ENCODE measurements around the gene TPRX2. TPM values are rescaled to one million over a fixed set of nuclear protein-coding genes. Genes with fewer than 3 reads are reported as not detected.
"Not testable (repeated sequence)": the region's sequence is repeated elsewhere in the genome, so short reads cannot be mapped to it uniquely, and the experiment has no call there.

The TPRX2 gene
- total RNA-seq, 1 donor = not detected

- no peak for TF ChIP-seq CTCF (IDR thresholded peaks at IDR 0.05; ENCODE audit: insufficient read depth, low read depth, low read length)
- no peak overlapping the region for H3K4me3 ChIP-seq (ENCODE audit: low read depth, low read length)
- no peak for DNase-seq (ENCODE audit: low read depth)
Observed at GRCh38 chr19:47896773-47897172, 37.7 kb downstream of the TPRX2 start.

- no peak overlapping the region for H3K4me3 ChIP-seq (ENCODE audit: low read depth, low read length)
- TF ChIP-seq CTCF (IDR thresholded peaks at IDR 0.05; ENCODE audit: insufficient read depth, low read depth, low read length) = no peak
- DNase-seq (ENCODE audit: low read depth) = no peak
Observed at GRCh38 chr19:47897861-47898260, 38.8 kb downstream of the TPRX2 start.

- no peak for DNase-seq (ENCODE audit: low read depth)
- no peak for TF ChIP-seq CTCF (IDR thresholded peaks at IDR 0.05; ENCODE audit: insufficient read depth, low read depth, low read length)
- H3K4me3 ChIP-seq (ENCODE audit: low read depth, low read length) = no peak overlapping the region
Observed at GRCh38 chr19:47899335-47899734, 40.3 kb downstream of the TPRX2 start.

GRCh38 chr19:47901370-47901769 is 42.3 kb downstream of the TPRX2 start:
- no peak overlapping the region for H3K4me3 ChIP-seq (ENCODE audit: low read depth, low read length)
- TF ChIP-seq CTCF (IDR thresholded peaks at IDR 0.05; ENCODE audit: insufficient read depth, low read depth, low read length) = no peak
- DNase-seq (ENCODE audit: low read depth) = no peak

GRCh38 chr19:47909350-47909749 is 50.3 kb downstream of the TPRX2 start:
- not testable (repeated sequence) for DNase-seq (ENCODE audit: low read depth); H3K4me3 ChIP-seq (ENCODE audit: low read depth, low read length)

GRCh38 chr19:47910191-47910590 is 51.2 kb downstream of the TPRX2 start:
- H3K4me3 ChIP-seq (ENCODE audit: low read depth, low read length); DNase-seq (ENCODE audit: low read depth): not testable (repeated sequence)

Other genes starting within 250 kb of the TPRX2 start
- 144 and 166 TPM in 2 replicates for gene EHD2, start 145.8 kb upstream of the TPRX2 start, total RNA-seq
- gene NOP53, start 113.7 kb upstream of the TPRX2 start, total RNA-seq = 35.0 and 49.0 TPM in 2 replicates
- 287 and 328 TPM in 2 replicates for gene SELENOW, start 80.5 kb upstream of the TPRX2 start, total RNA-seq
- gene TPRX1, start 54.7 kb upstream of the TPRX2 start, total RNA-seq = not detected in 2 replicates
- gene CRX, start 37.3 kb upstream of the TPRX2 start, total RNA-seq = not detected in 2 replicates
- not detected in 2 replicates for gene SULT2A1, start 27.1 kb downstream of the TPRX2 start, total RNA-seq
- not detected in 2 replicates for gene BSPH1, start 132.9 kb downstream of the TPRX2 start, total RNA-seq
- not detected in 2 replicates for gene ELSPBP1, start 135.4 kb downstream of the TPRX2 start, total RNA-seq
- not detected in 2 replicates for gene CABP5, start 184.8 kb downstream of the TPRX2 start, total RNA-seq